GM23338 (cell line): ENCODE data around the gene PCBP3. TPM values are rescaled to one million over a fixed set of nuclear protein-coding genes. Genes with fewer than 3 reads are reported as not detected.
"Not testable (repeated sequence)": the region's sequence is repeated elsewhere in the genome, so short reads cannot be mapped to it uniquely, and the experiment has no call there.

ENCODE experiments used
- ATAC-seq: fragments of 200-7000 bp; cut with Tn5 transposase; 3 replicates; pipeline ENCODE4 v1.9.1; 2020
- DNase-seq: peaks from one replicate; pipeline ENCODE4 v3.0.0-alpha.2; 2015; ENCODE audit warnings: low spot score
- H2AFZ ChIP-seq: fragments of 200-600 bp; sonication (generic); 2 replicates; pipeline ENCODE4 v1.8.0; 2016; ENCODE audit warnings: antibody characterized with exemption, mild to moderate bottlenecking, moderate library complexity
- H3F3A ChIP-seq: fragments of 200-600 bp; sonication (generic); replicated peaks from 2 replicates; pipeline ENCODE4 v1.8.0; 2017; ENCODE audit warnings: antibody characterized with exemption, mixed run types, low read depth
- H3K27ac ChIP-seq: fragments of 200-600 bp; sonication (generic); 2 replicates; pipeline ENCODE4 v1.6.1; 2016; ENCODE audit warnings: low read depth
- H3K27me3 ChIP-seq: fragments of 200-600 bp; sonication (generic); 2 replicates; pipeline ENCODE4 v1.8.0; 2016; ENCODE audit warnings: mild to moderate bottlenecking, mixed run types, moderate library complexity; ENCODE audit not compliant: insufficient read depth
- H3K36me3 ChIP-seq: fragments of 200-600 bp; sonication (generic); 2 replicates; pipeline ENCODE4 v1.8.0; 2016; ENCODE audit warnings: mild to moderate bottlenecking; ENCODE audit not compliant: insufficient read depth
- H3K4me1 ChIP-seq: fragments of 200-600 bp; sonication (generic); 2 replicates; pipeline ENCODE4 v1.8.0; 2016; ENCODE audit warnings: mild to moderate bottlenecking, moderate library complexity; ENCODE audit not compliant: insufficient read depth
- H3K4me2 ChIP-seq: fragments of 200-600 bp; sonication (generic); 2 replicates; pipeline ENCODE4 v1.7.1; 2017; ENCODE audit warnings: mixed run types
- H3K4me3 ChIP-seq: fragments of 200-600 bp; sonication (generic); 2 replicates; pipeline ENCODE4 v1.6.1; 2016; ENCODE audit warnings: mixed run types
- H3K79me2 ChIP-seq: fragments of 200-600 bp; sonication (generic); replicated peaks from 2 replicates; pipeline ENCODE4 v1.8.0; 2017; ENCODE audit warnings: mild to moderate bottlenecking; ENCODE audit not compliant: insufficient read depth
- H3K9me2 ChIP-seq: fragments of 200-600 bp; sonication (generic); 2 replicates; pipeline ENCODE4 v1.8.0; 2017; ENCODE audit not compliant: insufficient read depth
- H4K20me1 ChIP-seq: fragments of 200-600 bp; sonication (generic); replicated peaks from 2 replicates; pipeline ENCODE4 v1.8.0; 2017; ENCODE audit warnings: mild to moderate bottlenecking; ENCODE audit not compliant: insufficient read depth
- H3K27ac Mint-ChIP-seq: 2 replicates; pipeline ENCODE4 v1.8.0; 2020; ENCODE audit warnings: inconsistent platforms, mild to moderate bottlenecking, moderate library complexity, mixed read lengths
- H3K27me3 Mint-ChIP-seq: 3 replicates; pipeline ENCODE4 v1.8.0; 2022; ENCODE audit warnings: low read depth, mild to moderate bottlenecking, moderate library complexity, mixed read lengths, inconsistent platforms; ENCODE audit not compliant: insufficient read depth, poor library complexity
- H3K36me3 Mint-ChIP-seq: 3 replicates; pipeline ENCODE4 v1.8.0; 2021; ENCODE audit warnings: low read depth, mild to moderate bottlenecking, inconsistent platforms, moderate library complexity, mixed read lengths
- H3K4me1 Mint-ChIP-seq: 3 replicates; pipeline ENCODE4 v1.8.0; 2020; ENCODE audit warnings: mild to moderate bottlenecking, inconsistent platforms, mixed read lengths
- H3K4me3 Mint-ChIP-seq: 3 replicates; pipeline ENCODE4 v1.8.0; 2021; ENCODE audit warnings: moderate library complexity, mild to moderate bottlenecking, inconsistent platforms, mixed read lengths
- H3K9me3 Mint-ChIP-seq: 3 replicates; pipeline ENCODE4 v1.8.0; 2020; ENCODE audit warnings: moderate library complexity, mild to moderate bottlenecking, inconsistent platforms, mixed read lengths
- CREB1 ChIP-seq: fragments of 250-450 bp; sonication (Bioruptor Pico); IDR thresholded peaks from 2 replicates; pipeline ENCODE4 v1.5.0; 2020; ENCODE audit warnings: low read depth, mild to moderate bottlenecking, moderate library complexity
- CTCF ChIP-seq, 2 experiments: fragments of 200-600 bp in 1 of 2; sonication (generic) in 1 of 2; conservative IDR thresholded peaks; 2 replicates each; pipeline versions ENCODE4 v1.5.1 to v1.6.1; 2016 to 2017; ENCODE audit warnings: antibody characterized with exemption in 2 of 2, low read depth in 2 of 2, mild to moderate bottlenecking in 2 of 2, moderate library complexity in 1 of 2
- EZH2 ChIP-seq: fragments of 200-600 bp; sonication (generic); IDR thresholded peaks from one replicate; pipeline ENCODE4 v1.8.0; 2017; ENCODE audit warnings: antibody characterized with exemption, mild to moderate bottlenecking, low read depth; ENCODE audit not compliant: unreplicated experiment
- EZH2phosphoT487 ChIP-seq: fragments of 200-600 bp; sonication (generic); IDR thresholded peaks from one replicate; pipeline ENCODE4 v1.8.1; 2018; ENCODE audit warnings: antibody characterized with exemption; ENCODE audit not compliant: unreplicated experiment
- JUNB ChIP-seq: IDR thresholded peaks from one replicate; pipeline ENCODE4 v1.6.1; 2016; ENCODE audit warnings: antibody characterized with exemption; ENCODE audit not compliant: unreplicated experiment
- NANOG ChIP-seq: IDR thresholded peaks from 2 replicates; pipeline ENCODE4 v1.6.1; 2016; ENCODE audit warnings: antibody characterized with exemption, borderline replicate concordance
- ZNF114 ChIP-seq: fragments of 250-450 bp; sonication (Bioruptor Pico); IDR thresholded peaks from 2 replicates; pipeline ENCODE4 v1.5.0; 2020; ENCODE audit warnings: mild to moderate bottlenecking, moderate library complexity
- polyA plus RNA-seq: library from polyadenylated mRNA; unstranded; fragments of >200 nt; fragmentation: Nextera tagmentation; extraction: Ambion mirVana; gene quantifications from 2 replicates; pipeline ENCODE4 v1.2.1, GENCODE V29; 2016
- total RNA-seq: library from RNA; depleted of rRNA; stranded (reverse); fragments of >200 nt; shearing (Covaris generic); gene quantifications from 2 replicates; pipeline ENCODE4 v1.2.3, GENCODE V29; 2014

The PCBP3 gene
- total and polyA plus RNA-seq, 2 experiments from 2014 or later = 7.1 to 9.1 TPM

DNA sequence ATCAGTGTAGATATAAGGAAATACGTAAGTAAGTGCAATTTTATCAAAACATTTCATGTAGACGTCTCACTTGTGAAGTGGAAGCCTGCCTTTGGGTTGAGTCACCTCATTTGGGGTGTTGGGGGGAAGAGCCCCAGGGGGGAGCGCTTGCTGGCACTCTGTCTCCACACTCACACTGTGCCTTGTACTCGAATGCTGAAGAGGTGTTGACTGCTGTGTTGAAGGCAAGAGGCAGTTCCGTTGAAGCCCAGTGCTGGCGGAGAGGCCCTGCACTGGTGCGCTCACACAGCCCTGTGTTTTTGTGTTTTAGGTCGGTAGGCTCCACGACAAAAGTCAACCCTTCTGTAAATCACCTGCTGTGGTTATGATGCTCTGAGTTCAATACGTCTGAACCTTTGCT is 206.1 kb downstream of the PCBP3 start:
- peaks cover 7% of the 10 kb centered on the region for H3K4me1 Mint-ChIP-seq
- DNase-seq = no peak
- Histone ChIP-seq H4K20me1 (no peaks in the 10 kb centered on the region), H3F3A (no peaks in the 10 kb centered on the region), H3K4me3 (no peak overlapping the region), H3K9me2 (no peaks in the 10 kb centered on the region), H3K36me3 (no peaks in the 10 kb centered on the region), H3K27ac (no peak overlapping the region), H3K4me1 (no peaks in the 10 kb centered on the region), H3K4me2 (no peak overlapping the region), H3K79me2 (no peaks in the 10 kb centered on the region), H3K27me3 (no peaks in the 10 kb centered on the region), H2AFZ (no peak overlapping the region)
- H3K27ac Mint-ChIP-seq = no peak overlapping the region
- no peak overlapping the region for H3K4me3 Mint-ChIP-seq
- H3K27me3 Mint-ChIP-seq = peaks cover 6% of the 10 kb centered on the region
- no peak; the same call in 2 of the 3 replicates for ATAC-seq
- no peaks in the 10 kb centered on the region for H3K9me3 Mint-ChIP-seq
- TF ChIP-seq JUNB = no peak
- no peak for TF ChIP-seq NANOG
- TF ChIP-seq CREB1 (CRISPR knock-in tag) = no peak
- no peak for TF ChIP-seq EZH2phosphoT487
- TF ChIP-seq CTCF (conservative IDR thresholded peaks at IDR 0.05; ENCODE audit: low read depth in 2 of 2) = no peak
- no peak for TF ChIP-seq EZH2
- H3K36me3 Mint-ChIP-seq = no peaks in the 10 kb centered on the region

DNA sequence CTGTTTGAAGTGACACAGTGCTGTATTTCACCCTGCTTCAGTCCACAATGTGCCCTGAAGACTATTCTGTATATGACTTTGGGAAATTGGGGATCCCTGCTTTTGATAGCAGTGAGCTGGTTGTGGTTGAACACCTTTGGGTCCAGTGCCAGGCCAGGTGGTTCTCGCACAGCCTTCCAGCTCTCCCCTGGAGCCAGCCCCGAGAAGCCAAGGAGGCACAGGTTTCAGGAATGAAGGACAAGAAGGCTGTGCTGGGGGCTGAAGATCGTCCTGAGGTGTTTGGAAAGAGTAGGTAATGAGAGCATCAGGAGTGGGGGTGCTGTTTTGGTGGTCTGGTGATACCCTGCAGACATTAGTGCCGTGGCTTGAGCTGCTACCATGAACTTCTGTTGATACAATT is 206.7 kb downstream of the PCBP3 start:
- H3K4me1 Mint-ChIP-seq = peaks cover 12% of the 10 kb centered on the region
- no peak for DNase-seq
- ATAC-seq = no peak

GRCh38 chr21:45852386-45852785 is 208.9 kb downstream of the PCBP3 start:
- not testable (repeated sequence) for H3K79me2 ChIP-seq, H3K9me2 ChIP-seq, H3K4me2 ChIP-seq, H3K4me3 ChIP-seq, H3F3A ChIP-seq, H3K27ac ChIP-seq, ATAC-seq, H4K20me1 ChIP-seq, H3K27ac Mint-ChIP-seq, DNase-seq, H2AFZ ChIP-seq, H3K27me3 ChIP-seq, H3K36me3 Mint-ChIP-seq, H3K9me3 Mint-ChIP-seq, H3K4me3 Mint-ChIP-seq, H3K36me3 ChIP-seq
- H3K4me1 Mint-ChIP-seq = peaks cover 34% of the 10 kb centered on the region
- peaks cover 10% of the 10 kb centered on the region for H3K27me3 Mint-ChIP-seq
- H3K4me1 ChIP-seq = peaks cover 16% of the 10 kb centered on the region

More for the DNA sequence above, 206.7 kb downstream of the PCBP3 start:
- H2AFZ ChIP-seq = no peak overlapping the region
- H3K4me3 ChIP-seq = no peak overlapping the region
- TF ChIP-seq ZNF114 (CRISPR knock-in tag) (no peak), CREB1 (CRISPR knock-in tag) (no peak)
- H4K20me1 ChIP-seq = no peaks in the 10 kb centered on the region
- H3K79me2 ChIP-seq = no peaks in the 10 kb centered on the region
- no peaks in the 10 kb centered on the region for H3K9me3 Mint-ChIP-seq
- H3K27ac Mint-ChIP-seq = no peak overlapping the region
- no peaks in the 10 kb centered on the region for H3F3A ChIP-seq
- H3K36me3 ChIP-seq = no peaks in the 10 kb centered on the region
- H3K4me1 ChIP-seq = no peaks in the 10 kb centered on the region
- H3K27me3 ChIP-seq = no peaks in the 10 kb centered on the region
- H3K4me3 Mint-ChIP-seq = no peak overlapping the region
- no peak overlapping the region for H3K4me2 ChIP-seq
- H3K9me2 ChIP-seq = no peaks in the 10 kb centered on the region
- H3K36me3 Mint-ChIP-seq = no peaks in the 10 kb centered on the region
- no peak overlapping the region for H3K27ac ChIP-seq
- peaks cover 6% of the 10 kb centered on the region for H3K27me3 Mint-ChIP-seq
